A549 treated with CpdA at 1 μM for 4 hours (cell line): Measurements from ENCODE around the gene IL7R. TPM values are rescaled to one million over a fixed set of nuclear protein-coding genes. Genes with fewer than 3 reads are reported as not detected.

ENCODE experiments used
- total RNA-seq: library from RNA; stranded (reverse); fragments of 200-300 nt; extraction: Qiagen RNA extraction; gene quantifications from 5 replicates; pipeline ENCODE4 v1.2.3, GENCODE V29; 2022; ENCODE audit warnings: low read depth

Gene IL7R
- 0.24 to 0.79 TPM (median 0.45 TPM) in 5 replicates for total RNA-seq

GRCh38 chr5:35856765-35857351, at the start of gene IL7R:
Gene IL7R, plus strand, starts transcription at chr5:35856891. Its CDS starts 87 bp downstream, at chr5:35856978.

Other genes starting within 250 kb of the IL7R start
- 1.5 to 2.5 TPM (median 2.0 TPM) in 5 replicates for gene SPEF2, start 239.0 kb upstream of the IL7R start, total RNA-seq
- not detected in 5 replicates for gene CAPSL, start 81.7 kb downstream of the IL7R start, total RNA-seq
- not detected in 5 replicates for gene UGT3A1, start 134.5 kb downstream of the IL7R start, total RNA-seq
- gene UGT3A2, start 210.0 kb downstream of the IL7R start, total RNA-seq, result not detected in 5 replicates